Skeletal muscle satellite cell (primary cell): ENCODE measurements around the gene MAMLD1.

Experiments
- H3K27me3 ChIP-seq: 2 replicates; pipeline ENCODE4 v1.7.0; 2013; ENCODE audit warnings: low read length; ENCODE audit not compliant: control insufficient read depth, insufficient read depth
- H3K36me3 ChIP-seq: 2 replicates; pipeline ENCODE4 v1.7.0; 2013; ENCODE audit warnings: mild to moderate bottlenecking, control low read depth, low read length; ENCODE audit not compliant: insufficient read depth
- H3K4me1 ChIP-seq: 2 replicates; pipeline ENCODE4 v1.7.0; 2013; ENCODE audit warnings: low read length; ENCODE audit not compliant: control insufficient read depth, insufficient read depth
- H3K4me2 ChIP-seq: 2 replicates; pipeline ENCODE4 v1.7.0; 2013; ENCODE audit warnings: mild to moderate bottlenecking, low read length
- H3K4me3 ChIP-seq: 2 replicates; pipeline ENCODE4 v1.7.0; 2013; ENCODE audit warnings: low read length
- H3K9ac ChIP-seq: 2 replicates; pipeline ENCODE4 v1.7.0; 2013; ENCODE audit warnings: mild to moderate bottlenecking, low read depth, low read length, moderate library complexity
- H3K9me3 ChIP-seq: replicated peaks from 2 replicates; pipeline ENCODE4 v1.7.0; 2013; ENCODE audit warnings: mild to moderate bottlenecking, control low read depth, low read length

Gene MAMLD1

DNA sequence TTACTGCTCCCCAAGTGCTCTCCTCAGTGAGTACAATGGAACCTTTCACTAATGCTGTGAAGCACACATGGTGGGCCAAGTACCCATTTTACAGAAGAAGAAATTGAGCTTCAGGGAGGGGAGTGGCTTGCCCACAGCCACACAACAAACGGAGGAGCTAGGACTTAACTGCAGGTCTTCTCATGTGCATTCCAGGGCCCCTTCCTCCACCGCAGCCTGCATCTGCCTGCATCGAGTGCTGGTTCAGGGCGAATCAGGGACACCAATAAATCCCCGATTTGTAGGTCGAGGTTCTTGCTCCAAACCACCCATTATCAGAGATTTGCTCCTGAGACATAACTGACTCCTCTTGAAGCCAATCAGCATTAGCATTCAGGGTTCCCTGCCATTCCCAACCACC, 100.9 kb downstream of the MAMLD1 start:
- Histone ChIP-seq H3K4me2 (no peak overlapping the region), H3K4me1 (no peaks in the 10 kb centered on the region), H3K36me3 (no peaks in the 10 kb centered on the region), H3K9ac (no peak overlapping the region), H3K4me3 (no peak overlapping the region), H3K27me3 (no peaks in the 10 kb centered on the region), H3K9me3 (no peaks in the 10 kb centered on the region)

DNA sequence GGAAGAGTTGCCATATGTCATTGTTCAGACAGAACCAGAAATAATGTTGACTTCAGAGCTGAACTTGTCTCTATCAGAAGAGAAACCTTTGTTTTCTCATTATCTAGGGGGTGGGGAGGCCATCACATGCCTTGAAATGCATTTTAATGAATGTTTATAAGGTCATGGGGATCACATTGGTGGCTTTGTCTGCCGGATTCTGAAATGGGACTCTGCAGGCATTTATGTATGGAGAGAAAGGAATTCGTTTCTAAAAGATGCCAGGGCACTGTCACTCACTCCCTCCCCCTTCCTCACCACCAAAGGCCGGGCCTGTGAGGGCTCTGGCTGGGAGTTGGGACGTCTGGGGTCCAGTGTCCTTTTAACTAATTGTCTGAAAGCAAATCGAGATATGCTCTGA, 102.2 kb downstream of the MAMLD1 start:
- no peaks in the 10 kb centered on the region for H3K36me3 ChIP-seq
- H3K27me3 ChIP-seq, result no peaks in the 10 kb centered on the region
- no peaks in the 10 kb centered on the region for H3K4me1 ChIP-seq
- H3K9me3 ChIP-seq, result no peaks in the 10 kb centered on the region
- H3K4me3 ChIP-seq, result no peak overlapping the region
- H3K4me2 ChIP-seq, result no peak overlapping the region
- no peak overlapping the region for H3K9ac ChIP-seq

DNA sequence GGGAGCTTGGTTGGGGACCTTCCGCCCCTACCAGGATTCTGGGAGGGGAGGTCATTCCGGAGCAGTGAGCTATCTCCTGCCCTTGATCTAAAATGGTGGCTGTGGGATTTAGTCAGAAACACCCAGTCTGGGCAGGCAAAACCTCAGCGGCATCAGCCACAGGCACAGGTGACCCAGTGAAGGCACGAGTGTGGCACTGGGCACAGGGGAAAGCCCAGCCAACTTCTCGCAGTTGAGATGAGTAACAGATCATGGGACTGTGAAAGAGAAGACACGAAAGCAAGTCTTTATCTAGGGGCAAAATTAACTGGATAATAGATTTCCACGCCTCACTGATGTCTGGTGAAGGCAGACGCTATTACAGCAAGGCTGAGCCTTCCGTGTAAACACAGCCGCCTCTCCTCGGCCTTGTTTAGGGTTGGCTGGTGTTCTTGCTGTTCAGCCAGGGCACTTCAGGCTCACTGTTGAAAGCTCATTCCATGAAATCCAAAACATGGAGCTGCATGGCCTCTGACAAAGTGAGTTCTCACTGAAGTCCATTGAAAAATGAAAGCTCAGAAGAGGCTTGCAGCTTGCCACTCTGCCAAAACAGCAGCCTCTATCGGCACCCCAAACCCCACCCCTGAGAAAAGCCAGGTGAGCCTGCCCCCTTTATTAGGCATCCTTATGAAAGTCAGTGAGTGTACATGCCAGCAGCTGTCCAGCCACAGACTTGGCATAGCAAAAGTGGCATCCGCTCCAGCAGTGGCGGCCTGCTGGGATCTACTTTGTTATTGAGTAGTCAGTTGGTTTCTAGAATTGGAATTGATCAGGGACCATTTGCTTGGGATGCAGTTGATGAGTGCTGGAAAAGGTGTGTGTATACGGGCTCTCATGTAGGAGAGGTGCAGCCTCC, 103.0 kb downstream of the MAMLD1 start:
- Histone ChIP-seq H3K4me1 (no peaks in the 10 kb centered on the region), H3K36me3 (no peaks in the 10 kb centered on the region), H3K27me3 (no peaks in the 10 kb centered on the region), H3K4me3 (no peak overlapping the region), H3K4me2 (no peak overlapping the region), H3K9me3 (no peaks in the 10 kb centered on the region), H3K9ac (no peak overlapping the region)

DNA sequence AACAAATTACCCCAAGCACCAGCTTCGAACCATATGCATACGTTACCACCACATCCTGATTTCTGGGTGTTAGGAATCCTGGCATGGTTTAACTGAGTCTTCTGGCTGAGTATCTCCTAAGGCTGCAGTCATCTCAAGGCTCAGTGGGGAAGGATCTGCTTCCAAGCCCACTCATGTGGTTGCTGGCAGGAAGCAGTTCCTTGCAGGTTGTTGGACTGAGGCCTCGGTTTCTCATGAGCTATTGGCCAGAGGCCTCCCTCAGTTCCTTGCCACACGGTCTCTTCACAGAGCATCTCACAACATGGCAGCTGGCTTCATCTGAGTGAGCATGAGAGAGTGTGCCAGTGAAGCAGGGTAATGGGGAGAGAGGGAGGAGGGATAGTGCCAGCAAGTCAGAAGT, 109.2 kb downstream of the MAMLD1 start:
- H3K9me3 ChIP-seq, result no peaks in the 10 kb centered on the region
- no peaks in the 10 kb centered on the region for H3K27me3 ChIP-seq
- H3K4me2 ChIP-seq, result no peak overlapping the region
- no peak overlapping the region for H3K9ac ChIP-seq
- H3K36me3 ChIP-seq, result peaks cover 2% of the 10 kb centered on the region
- no peak overlapping the region for H3K4me3 ChIP-seq
- H3K4me1 ChIP-seq, result no peaks in the 10 kb centered on the region

DNA sequence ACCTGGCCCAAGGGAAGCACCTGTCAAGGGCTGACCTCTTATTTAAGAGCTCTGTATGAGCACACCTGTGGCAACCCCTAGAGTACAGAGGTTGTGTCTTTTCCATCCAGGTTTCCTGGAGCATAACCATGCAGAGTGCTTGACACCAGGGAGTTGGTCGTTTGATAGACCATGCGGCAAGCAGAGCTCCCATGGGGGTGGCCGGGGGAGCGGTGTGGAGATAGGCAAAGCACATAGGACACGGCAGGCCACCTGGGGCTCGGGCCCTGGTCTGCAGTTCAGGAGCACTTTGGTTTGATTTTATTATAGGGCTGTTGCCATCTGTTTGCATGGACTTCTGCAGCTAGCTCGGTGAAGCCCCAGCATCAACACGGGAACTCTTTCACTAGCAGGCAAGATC, 110.3 kb downstream of the MAMLD1 start:
- no peak overlapping the region for H3K9ac ChIP-seq
- H3K4me1 ChIP-seq, result no peaks in the 10 kb centered on the region
- no peaks in the 10 kb centered on the region for H3K27me3 ChIP-seq
- peaks cover 2% of the 10 kb centered on the region for H3K36me3 ChIP-seq
- no peaks in the 10 kb centered on the region for H3K9me3 ChIP-seq
- H3K4me2 ChIP-seq, result no peak overlapping the region
- no peak overlapping the region for H3K4me3 ChIP-seq

DNA sequence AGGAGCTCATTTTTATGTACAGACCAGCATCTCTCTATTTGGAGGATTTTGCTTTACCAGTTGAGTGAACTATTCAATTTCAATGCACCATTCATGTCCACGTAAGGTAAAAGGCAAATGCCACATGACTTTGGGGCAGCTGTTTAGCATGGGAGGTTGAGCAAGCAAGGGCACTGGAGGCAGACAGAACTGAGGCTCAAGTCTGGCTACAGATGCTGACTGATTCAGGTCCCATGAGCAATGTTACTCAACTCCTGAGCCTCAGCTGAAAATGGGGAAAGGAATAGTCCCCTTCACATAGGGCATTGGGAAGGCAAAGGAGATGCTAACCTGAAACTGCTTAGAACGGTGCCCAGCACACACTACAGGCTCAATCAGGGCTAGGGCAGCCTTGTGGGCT, 112.3 kb downstream of the MAMLD1 start:
- no peaks in the 10 kb centered on the region for H3K4me1 ChIP-seq
- H3K4me2 ChIP-seq, result no peak overlapping the region
- H3K9me3 ChIP-seq, result no peaks in the 10 kb centered on the region
- peaks cover 2% of the 10 kb centered on the region for H3K36me3 ChIP-seq
- H3K27me3 ChIP-seq, result no peaks in the 10 kb centered on the region
- no peak overlapping the region for H3K9ac ChIP-seq
- H3K4me3 ChIP-seq, result no peak overlapping the region

DNA sequence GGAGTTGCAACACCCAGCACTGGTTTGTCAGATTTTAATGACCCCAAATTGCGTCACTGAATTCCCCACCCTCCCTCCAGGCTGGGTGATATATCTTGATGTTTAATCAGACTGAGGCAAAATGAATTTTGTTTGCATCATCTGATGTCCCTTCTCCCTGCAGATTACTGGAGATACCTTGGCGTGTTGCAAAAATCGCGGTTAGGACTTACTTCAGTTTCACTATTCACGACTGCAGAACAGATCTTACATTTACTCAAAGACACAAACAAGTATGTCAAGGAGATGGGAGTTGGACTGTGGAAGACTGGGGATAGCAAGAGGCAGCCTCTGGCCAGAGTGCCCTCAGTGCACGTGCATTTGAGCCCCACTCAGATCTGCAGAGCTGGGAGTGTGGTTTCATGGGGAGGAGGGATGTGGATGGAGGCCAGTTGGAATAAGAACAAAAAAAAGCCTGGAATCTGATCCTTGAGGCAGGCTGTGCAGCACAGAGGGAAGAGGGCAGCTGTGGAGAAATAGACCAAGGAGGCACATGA, 113.1 kb downstream of the MAMLD1 start:
- H3K4me2 ChIP-seq, result no peak overlapping the region
- H3K4me3 ChIP-seq, result no peak overlapping the region
- H3K9me3 ChIP-seq, result no peaks in the 10 kb centered on the region

DNA sequence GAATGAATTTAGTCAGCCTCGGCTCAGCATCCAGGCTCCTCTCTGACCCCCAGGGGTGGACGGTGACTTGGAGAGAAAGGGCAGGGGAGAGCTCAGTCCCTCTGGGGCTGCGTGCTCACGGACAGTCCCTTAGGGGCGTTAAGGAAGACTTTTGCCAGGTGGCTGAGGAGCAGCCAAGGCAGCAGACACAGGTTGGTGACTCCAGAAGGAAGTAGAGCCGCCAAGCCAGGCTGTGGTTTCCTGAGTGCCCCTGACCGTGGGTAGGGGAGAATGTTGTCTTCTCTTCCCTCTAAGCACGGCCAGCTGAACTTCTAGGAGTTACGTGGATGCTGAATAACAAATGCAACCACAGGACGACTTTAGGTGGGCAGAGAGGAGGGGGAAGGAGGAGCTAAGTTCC, 114.3 kb downstream of the MAMLD1 start:
- Histone ChIP-seq H3K4me2 (no peak overlapping the region), H3K9me3 (no peaks in the 10 kb centered on the region), H3K9ac (no peak overlapping the region), H3K4me3 (no peak overlapping the region), H3K36me3 (peaks cover 2% of the 10 kb centered on the region), H3K27me3 (no peaks in the 10 kb centered on the region), H3K4me1 (no peaks in the 10 kb centered on the region)

More for the DNA sequence above, 113.1 kb downstream of the MAMLD1 start:
- H3K4me1 ChIP-seq, result no peaks in the 10 kb centered on the region
- no peak overlapping the region for H3K9ac ChIP-seq
- H3K36me3 ChIP-seq, result peaks cover 2% of the 10 kb centered on the region
- H3K27me3 ChIP-seq, result no peaks in the 10 kb centered on the region

DNA sequence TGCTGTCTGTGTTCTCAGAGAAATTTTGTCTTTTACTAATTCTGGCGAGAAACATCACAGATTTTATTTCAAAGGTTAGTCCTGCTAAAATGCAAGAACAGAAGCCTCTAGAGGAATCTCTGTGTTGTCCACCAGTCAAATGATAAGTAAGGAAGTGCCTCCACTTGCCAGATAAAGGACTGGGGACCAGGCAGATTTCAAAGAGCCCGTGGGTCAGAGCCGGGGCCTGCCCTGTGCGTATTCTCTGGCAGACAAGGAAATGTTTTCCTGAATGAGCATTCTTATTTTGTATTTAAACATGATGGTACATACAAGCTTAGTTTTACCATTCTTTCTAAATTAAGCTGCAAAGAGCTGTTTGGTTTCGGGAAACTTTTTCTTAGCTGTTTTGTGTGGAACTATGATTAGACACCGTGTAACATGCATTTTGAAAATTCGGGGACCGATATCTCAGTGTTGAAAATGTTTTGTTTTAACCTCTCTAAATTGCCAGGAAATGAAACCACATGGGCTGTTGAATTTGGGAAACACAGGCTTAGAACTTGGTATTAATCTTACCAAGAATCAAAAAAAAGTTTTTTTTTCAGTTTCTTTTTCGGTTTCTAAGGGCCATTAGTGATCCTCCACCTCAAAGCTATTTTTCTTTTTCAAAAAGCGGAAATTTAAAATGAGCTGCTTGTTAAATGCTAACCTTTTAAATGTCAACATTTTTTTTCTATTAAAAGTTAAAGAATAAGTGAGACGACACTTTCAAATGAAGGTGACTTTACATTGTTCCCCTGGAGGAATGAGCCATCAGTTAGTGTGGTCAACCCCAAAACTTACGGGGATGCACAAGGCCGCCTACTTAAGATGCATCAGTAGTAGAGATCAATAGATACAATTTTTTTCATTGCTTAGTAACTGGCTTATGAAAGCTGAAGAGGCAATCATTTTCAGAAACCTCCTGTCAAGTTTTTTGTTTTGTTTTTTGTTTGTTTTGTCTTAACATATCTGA, 115.7 kb downstream of the MAMLD1 start:
- no peaks in the 10 kb centered on the region for H3K4me1 ChIP-seq
- H3K9me3 ChIP-seq, result no peaks in the 10 kb centered on the region
- H3K9ac ChIP-seq, result no peak overlapping the region
- H3K36me3 ChIP-seq, result peaks cover 2% of the 10 kb centered on the region
- H3K4me3 ChIP-seq, result no peak overlapping the region
- no peaks in the 10 kb centered on the region for H3K27me3 ChIP-seq
- no peak overlapping the region for H3K4me2 ChIP-seq

DNA sequence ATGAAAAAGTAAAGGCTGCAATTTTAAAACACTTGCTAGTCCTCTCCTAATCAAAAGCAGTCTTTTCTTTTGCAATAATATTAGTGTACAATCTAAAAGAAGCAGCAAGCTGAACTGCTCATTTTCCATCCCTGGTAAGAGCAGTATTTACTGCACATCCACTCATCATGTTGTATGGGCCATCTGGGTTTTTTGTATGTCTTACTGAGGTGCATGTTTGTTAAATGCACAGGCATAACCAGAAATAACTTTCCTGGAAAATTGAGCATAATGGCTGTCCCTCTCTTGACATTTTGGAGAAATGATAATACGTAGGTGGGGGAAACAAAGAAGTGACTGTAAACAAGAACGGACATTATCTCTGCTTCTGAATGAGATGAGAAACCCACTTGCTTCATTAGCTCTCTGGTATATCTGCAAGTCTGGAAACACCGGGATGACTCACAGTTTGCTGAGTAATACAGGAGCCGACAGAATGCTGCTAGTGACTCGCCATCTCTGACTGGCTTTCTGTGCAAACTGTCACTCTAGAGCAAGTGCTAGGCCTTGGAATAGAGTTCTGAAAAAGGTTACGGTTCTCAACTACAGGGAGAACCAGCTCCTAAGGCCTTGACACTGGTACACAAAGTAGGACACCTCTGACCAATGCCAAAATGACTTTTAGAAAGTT, 119.6 kb downstream of the MAMLD1 start:
- Histone ChIP-seq H3K9ac (no peak overlapping the region), H3K36me3 (no peaks in the 10 kb centered on the region), H3K27me3 (no peaks in the 10 kb centered on the region), H3K9me3 (no peaks in the 10 kb centered on the region), H3K4me3 (no peak overlapping the region), H3K4me2 (no peak overlapping the region), H3K4me1 (no peaks in the 10 kb centered on the region)
